ENCODE measurements around the gene CD274.
"Not testable (repeated sequence)": the region's sequence is repeated elsewhere in the genome, so short reads cannot be mapped to it uniquely, and the experiment has no call there.

CD274 gene

DNA sequence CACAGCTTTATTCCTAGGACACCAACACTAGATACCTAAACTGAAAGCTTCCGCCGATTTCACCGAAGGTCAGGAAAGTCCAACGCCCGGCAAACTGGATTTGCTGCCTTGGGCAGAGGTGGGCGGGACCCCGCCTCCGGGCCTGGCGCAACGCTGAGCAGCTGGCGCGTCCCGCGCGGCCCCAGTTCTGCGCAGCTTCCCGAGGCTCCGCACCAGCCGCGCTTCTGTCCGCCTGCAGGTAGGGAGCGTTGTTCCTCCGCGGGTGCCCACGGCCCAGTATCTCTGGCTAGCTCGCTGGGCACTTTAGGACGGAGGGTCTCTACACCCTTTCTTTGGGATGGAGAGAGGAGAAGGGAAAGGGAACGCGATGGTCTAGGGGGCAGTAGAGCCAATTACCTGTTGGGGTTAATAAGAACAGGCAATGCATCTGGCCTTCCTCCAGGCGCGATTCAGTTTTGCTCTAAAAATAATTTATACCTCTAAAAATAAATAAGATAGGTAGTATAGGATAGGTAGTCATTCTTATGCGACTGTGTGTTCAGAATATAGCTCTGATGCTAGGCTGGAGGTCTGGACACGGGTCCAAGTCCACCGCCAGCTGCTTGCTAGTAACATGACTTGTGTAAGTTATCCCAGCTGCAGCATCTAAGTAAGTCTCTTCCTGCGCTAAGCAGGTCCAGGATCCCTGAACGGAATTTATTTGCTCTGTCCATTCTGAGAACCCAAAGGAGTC is at the start of gene CD274:
TSS of gene CD274 (plus strand) at position 184 of the 733 bp plus-strand sequence. CDS start 5,572 bp downstream, outside the sequence.
- DNase-seq = peak; percentile 93

DNA sequence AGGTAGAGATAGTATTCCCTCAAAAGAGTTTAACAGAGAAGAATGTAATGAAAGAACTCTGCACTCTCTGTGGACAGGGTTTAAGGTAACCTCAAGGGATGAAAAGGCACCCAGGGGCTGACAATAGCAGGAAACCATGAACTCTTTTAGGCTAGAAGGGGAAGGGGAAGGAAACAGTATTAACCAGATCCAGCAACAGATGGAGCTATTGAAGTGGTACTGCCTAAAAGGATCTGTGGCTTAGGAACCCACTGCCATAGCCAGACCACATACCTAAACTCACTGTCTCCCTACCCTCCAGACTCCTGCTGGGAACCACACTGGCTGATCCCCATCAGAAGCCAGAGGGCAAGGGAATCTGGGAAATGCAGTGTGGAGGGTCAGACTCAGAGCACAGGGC is 48.1 kb upstream of the CD274 start:
- no peak for DNase-seq

DNA sequence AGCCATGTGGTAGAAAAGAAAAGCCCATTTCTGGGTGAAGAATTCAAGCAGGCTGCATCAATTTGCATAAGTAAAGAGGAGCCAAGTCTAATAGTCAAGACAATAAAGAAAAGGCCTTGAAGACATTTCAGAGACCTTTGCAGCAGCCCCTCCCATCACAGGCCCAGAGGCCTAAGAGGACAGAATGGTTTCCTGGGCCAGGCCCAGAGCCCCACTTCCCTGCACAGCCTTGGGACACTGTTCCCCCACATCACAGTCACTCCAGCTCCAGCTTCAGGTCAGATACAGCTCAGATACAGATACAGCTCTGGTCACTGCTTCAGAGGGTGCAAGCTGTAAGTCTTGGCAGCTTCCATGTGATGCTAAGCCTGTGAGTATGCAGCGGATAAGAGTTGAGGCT is 41.7 kb upstream of the CD274 start:
- DNase-seq = no peak

DNA sequence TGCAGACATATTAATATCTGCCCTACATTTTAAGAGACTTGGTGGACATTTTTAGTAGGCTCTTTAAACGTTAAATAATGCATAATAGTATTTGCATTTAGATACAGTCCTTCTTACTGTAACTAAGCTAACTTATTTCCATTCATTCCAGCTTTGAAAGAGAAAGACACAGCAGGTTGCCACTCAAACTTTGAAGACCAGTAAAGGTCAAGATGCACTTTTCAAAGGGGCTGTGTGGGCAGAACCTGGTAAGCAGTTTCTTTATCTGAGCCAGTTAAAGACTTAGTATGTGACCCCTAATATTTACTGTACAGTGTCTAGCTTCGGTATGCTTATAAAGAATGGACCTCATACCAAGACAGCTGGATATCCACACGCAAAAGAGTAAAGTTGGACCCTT is 33.4 kb upstream of the CD274 start:
- no peak for DNase-seq

DNA sequence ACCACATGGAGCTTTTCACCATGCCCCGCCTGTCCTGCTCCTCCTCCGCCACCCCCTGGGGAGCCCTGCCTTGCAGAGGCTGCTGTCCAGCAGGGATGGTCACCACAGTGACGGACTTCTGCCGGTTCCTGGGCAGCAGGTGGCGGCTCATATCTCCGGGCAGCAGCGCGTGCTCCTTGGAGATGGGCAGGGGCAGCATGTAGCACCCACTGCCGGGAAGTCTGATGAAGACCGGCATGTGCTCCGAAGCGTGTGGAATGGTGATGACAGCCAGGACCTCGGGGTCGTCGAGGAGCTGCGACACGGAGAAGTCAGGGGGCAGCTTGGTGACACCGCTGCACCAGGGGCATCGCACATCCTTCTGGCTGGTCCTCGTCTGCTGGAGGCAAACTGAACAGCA is 31.9 kb upstream of the CD274 start:
- no peak for DNase-seq

DNA sequence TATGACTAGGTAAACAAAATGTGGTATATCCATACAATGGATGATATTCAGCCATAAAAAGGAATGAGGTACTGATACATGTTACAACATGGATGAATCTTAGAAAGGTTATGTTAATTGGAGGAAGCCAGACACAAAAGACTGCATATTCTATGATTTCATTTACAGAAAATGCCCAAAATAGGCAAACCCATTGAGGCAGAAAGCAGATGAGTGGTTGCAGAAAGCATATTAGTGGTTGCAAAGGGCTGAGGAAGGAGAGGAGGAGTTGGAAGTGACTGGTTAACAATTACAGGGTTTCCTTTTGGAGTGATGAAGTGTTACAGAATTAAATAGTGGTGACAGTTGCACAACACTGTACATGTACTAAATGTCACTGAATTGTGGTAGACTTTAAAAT is 30.4 kb upstream of the CD274 start:
- DNase-seq = no peak

DNA sequence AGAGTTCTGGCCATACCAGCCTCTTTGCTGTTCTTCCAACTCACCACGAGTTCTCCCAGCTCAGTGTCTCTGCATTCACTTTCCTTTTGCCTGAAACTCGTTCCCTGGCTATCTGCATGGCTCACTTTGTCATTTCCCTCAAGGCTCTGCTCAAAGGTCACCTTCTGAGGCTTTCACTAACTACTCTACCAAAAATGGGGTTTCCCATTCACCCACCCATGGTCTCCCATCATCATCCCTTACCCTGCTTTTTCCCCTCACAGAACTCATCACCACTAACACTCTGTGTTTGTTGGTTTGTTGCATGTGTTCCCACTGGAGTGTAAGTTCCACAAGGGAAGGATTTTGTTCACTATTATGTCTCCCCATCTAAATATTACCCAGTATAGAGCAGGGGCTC is 29.2 kb upstream of the CD274 start:
- DNase-seq = no peak

DNA sequence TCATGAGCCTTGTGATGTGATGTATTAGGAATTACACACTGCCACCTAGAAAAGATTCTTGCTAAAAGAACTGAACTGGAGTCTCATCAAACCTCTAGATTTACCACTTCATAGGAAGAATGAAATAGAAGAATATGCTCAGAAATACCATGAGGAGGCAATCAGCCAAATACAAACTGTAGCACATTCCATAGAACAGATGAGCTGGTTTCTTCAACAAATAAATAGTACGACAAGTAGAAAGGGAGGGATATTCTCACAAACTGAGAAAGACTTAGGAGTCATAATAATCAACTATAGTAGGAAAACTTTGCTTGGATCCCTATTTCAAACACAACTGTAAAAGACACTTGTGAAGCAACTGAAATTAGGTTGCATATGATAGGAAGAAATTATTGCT is 28.1 kb upstream of the CD274 start:
- DNase-seq = no peak

DNA sequence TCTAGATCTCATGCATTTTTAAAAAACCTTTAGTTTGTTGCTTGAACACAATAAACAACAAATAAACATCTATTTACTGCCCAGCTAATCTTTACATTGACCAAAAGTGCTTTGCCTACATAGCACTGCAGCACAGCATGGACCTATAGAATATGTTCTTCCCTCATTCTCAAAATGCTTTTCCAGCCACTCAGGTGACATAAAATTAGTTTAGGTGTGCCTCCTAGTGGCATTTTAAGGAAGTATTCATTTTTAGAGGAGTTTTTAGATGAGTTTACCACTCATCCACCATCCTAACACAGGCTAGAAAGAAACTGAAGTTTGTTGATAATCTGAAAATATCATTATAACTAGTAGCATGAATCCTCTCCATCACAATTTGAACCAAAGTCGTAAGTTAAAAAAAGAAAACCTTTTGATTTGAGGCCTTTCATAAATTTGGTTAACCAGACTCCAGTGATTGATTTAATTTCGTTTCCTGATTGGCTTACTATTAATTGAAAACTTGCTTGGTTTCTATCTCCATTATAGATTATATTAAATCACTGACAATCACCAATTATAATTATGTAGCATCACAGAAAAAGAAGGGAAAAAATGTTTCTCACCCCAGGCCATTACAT is 25.2 kb upstream of the CD274 start:
- no peak for DNase-seq

DNA sequence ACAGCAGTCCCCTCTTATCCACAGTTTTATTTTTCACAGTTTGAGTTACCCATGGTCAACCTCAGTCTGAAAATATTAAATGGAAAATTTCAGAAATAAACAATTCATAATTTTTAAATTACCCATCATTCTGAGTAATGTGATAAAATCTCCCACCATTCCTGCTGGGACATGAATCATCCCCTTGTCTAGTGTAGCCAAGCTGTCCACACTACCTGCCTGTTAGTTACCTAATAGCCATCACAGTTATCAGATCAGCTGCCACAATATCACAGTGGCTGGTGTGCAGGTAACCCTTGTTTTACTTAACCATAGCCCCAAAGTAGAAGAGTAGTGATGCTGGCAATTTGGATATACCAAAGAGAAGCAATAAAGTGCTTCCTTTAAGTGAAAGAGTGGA is 23.3 kb upstream of the CD274 start:
- DNase-seq = no peak

DNA sequence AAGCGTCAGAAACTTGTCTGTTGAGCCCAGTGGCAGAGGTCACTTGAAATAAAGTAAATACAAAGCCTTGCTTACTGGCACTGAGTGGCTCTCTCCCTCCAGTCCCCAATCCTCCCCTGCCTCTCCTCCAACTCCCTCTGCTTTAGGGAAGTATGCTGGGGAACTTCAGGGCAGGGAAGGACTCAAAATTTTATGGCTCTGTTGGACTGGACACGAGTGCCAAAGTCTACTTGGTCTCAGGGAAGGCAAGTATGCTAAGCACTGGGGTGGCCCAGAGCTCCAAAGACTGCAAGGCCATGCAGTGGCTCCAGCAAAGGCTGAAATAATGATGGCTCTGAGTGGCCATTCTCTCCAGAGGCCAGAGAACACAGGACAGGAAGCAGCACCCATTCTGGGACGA is 22.2 kb upstream of the CD274 start:
- DNase-seq = no peak

DNA sequence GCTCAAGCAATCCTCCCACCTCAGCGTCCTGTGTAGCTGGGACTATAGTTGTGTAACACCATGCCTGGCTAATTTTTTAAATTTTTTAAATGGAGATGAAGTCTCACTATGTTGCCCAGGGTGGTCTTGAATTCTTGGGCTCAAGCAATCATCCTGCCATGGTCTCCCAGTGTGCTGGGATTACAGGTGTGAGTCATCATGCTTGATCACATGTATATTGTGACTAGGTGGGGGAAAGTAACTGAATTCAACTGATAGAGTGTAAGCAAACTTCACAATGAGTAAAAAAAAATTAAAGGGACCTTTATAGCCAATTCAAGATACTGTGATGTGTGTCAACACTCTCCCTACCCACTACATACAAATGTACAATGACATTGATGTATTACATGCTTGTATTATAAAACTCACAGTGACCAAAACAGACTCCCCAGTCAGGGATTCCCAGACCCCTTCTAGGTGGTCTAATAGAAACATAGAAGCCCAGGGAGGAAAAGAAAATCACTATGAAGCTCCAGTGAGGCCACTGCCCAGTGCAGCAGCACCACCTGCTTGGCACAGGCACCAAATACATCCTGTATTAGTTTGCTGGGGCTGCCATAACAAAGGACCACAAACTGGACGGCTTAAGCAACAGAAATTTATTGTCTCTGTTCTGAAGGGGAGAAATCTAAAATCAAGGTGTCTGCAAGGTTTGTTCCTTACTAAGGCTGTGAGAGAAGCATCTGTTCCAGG is 21.4 kb upstream of the CD274 start:
- no peak for DNase-seq

DNA sequence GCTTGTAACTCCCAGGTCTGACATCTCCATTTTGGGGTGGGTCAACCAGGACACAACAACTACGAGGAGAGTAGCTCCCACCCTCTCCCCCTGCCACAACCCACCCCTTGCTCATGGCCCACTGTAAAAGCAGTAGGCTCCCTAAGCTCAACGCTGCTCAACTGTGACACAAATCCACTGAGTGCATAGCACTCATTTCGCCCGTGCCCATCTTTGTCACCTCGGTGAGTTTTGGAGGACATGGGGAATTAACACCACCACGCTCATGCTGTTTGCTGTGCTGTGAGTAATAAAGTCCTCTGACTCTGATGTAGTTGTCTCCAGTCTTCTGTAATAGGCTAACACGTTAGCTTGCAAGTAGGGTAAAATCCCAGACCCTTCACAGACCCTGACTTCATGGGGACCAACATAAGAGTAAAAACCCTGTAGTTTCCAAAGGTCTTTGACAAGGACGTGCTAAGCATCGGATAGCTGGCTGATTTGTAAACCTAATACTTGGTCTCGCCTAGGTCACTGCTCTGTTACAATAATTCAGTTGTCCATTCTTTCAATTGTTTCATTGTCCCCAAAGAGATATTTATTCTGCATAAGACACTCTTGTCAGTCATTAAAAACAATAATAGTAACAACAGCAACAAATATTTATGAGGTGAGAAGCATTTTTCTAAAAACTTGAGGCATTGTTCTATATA is 20.3 kb upstream of the CD274 start:
- DNase-seq = no peak

DNA sequence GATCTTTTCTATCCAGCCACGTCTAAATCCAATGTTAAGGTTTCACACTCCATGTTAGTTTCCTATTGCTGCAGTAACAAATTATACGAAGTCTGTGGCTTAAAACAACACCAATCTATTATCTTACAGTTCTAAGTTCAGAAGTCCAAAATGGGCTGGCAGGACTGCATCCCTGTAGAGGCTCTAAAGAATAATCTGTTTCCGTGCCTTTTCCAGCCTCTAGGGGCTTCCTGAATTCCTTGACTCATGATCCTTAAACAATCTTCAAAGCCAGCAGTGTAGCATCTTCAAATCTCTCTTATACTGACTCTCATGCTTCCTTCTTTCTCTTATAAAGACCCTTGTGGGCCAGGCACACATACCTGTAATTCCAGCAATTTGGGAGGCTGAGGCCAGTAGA is 19.4 kb upstream of the CD274 start:
- DNase-seq = no peak

DNA sequence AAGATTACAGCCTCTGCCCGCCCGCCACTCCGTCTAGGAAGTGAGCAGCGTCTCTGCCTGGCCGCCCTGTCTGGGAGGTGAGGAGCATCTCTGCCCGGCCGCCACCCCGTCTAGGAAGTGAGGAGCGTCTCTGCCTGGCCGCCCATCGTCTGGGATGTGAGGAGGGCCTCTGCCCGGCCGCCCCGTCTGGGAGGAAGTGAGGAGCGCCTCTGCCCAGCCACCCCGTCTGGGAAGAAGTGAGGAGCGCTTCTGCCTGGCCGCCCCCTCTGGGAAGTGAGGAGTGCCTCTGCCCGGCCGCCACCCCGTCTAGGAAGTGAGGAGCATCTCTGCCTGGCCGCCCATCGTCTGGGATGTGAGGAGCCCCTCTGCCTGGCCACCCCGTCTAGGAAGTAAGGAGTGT is 17.5 kb upstream of the CD274 start:
- DNase-seq = not testable (repeated sequence)

DNA sequence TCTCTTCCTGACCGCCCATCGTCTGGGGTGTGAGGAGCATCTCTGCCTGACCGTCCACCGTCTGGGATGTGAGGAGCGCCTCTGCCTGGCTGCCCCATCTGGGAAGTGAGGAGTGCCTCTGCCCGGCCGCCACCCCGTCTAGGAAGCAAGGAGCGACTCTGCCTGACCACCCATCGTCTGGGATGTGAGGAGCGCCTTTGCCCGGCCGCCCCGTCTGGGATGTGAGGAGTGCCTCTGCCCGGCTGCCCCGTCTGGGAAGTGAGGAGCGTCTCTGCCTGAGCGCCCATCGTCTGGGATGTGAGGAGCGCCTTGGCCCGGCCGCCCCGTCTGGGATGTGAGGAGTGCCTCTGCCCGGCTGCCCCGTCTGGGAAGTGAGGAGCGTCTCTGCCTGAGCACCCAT is 17.0 kb upstream of the CD274 start:
- not testable (repeated sequence) for DNase-seq

DNA sequence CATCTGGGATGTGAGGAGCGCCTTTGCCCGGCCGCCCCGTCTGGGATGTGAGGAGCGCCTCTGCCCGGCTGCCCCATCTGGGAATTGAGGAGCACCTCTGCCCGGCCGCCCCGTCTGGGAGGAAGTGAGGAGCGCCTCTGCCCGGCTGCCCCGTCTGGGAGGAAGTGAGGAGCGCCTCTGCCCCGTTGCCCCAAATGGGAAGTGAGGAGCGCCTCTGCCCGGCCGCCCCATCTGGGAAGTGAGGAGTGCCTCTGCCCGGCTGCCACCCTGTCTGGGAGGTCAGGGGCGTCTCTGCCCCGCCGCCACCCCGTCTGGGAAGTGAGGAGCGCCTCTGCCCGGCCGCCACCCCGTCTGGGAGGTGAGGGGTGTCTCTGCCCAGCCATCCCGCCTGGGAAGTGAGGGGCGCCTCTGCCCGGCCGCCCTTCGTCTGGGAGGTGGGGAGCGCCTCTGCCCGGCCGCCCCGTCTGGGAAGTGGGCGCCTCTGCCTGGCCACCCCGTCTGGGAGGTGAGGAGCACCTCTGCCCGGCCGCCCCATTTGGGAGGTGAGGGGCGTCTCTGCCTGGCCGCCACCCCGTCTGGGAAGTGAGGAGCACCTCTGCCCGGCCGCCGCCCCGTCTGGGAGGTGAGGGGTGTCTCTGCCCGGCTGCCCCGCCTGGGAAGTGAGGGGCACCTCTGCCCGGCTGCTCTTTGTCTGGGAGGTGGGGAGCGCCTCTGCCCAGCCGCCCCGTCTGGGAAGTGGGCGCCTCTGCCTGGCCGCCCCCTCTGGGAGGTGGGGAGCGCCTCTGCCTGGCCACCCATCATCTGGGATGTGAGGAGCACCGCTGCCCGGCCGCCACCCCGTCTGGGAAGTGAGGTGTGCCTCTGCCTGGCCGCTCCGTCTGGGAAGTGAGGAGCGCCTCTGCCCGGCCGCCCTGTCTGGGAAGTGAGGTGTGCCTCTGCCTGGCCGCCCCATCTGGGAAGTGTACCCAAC is 16.2 kb upstream of the CD274 start:
- not testable (repeated sequence) for DNase-seq

DNA sequence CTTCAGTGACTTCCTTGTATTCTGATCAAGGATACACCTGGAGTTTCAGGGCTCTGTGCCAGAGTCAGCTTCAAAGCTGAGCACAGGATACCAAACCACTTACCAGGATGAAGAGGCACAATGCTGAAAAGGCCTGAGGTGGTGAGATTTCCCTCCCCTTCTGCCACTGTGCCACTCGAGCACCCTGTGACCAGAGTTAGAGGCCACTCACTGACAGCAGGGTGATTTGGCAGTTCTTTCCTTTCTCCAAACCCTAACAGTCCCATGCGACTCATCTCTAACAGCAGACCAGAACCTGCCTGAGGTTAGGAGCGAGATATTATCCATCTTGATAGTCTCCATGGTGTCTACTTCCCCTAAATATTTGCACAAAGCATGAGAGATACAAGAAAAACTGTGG is 14.4 kb upstream of the CD274 start:
- DNase-seq = no peak

DNA sequence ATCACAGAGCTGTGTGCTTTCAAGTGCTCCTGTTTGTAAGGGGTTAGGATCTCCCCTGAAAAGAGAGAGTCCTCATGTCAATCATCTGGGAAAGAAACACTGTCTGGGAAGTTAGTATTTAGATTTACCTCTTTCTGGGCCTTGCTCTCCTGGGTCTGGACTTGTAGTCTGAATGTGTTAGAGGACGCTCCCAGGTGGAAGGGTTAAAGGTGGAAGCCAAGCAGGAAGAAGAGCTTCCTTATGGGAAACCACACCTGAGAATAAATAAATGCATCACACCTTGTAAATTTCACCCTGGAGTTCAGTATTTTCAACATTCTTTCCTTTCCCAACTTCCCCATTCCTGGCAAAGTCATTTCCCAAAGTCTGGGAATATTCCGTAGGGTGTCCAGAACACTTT is 13.9 kb upstream of the CD274 start:
- no peak for DNase-seq

DNA sequence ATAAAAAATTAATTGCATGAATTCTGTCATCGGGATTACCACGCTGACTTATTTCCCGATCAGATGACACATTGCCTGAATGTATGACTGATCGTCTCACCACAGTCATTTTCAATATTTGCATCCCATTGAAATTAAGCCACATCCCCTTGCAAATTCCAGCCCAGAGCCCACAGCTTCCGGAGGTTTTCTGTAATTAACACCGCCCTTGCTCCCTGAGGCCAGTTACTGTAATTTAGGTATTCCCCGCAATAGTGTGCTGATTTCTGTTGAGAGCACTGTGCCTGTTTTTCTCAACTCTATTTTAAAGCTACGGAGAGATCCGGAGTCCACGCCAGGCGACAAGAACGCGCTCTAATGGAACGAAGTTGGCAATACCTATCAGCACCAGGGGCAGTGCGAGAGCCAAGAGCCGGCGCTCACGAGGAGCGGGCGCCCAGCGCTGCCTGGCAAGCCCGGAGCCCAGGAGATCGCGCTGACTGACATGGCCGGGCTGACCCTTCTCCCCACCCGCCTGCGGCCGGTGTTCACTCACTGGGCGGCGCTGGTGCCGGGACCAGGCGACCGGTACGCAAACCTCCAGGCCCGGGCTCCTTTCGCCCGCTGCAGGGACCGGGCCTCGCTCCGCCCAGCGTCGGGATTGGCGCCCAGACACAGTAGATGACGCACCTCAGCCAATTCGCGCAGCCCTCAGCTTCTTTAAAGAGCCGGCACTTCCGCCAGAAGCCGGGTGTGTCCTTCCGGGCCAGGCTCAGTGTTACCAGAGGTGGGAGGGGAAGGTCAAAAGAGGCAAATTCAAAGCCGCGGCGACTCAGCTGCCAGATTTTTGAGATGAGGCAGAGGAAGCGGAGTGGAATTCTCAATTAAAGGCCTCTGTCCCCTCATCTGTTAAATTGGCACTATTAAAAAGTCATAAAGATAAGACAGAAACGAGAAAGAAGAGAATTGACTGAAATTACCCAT is 12.8 kb upstream of the CD274 start, which contains the start of gene PLGRKT:
TSS of gene PLGRKT (minus strand) at position 672 of the 963 bp plus-strand sequence. CDS start 5,948 bp downstream, outside the sequence.
- DNase-seq = peak; percentile 93

Data from stimulated activated CD4-positive, alpha-beta T cell treated with anti-CD3 and anti-CD28 coated beads, Interleukin-15, amount 100 ng/mL, for 24 hours (primary cell).